Tibial artery (tissue), 4 donors: ENCODE measurements around the gene KRTAP10-7.

Source experiments
- DNase-seq, 2 donors: peaks; one replicate each; pipeline ENCODE4 v3.0.0-alpha.2; 2019
- H3K27ac ChIP-seq, 2 donors: fragments of 200-600 bp; sonication (generic) in 1 of 2; 1 replicate in 1 of 2; 2 replicates in 1 of 2; pipeline ENCODE4 v1.5.1; 2018 to 2019; ENCODE audit warnings: mild to moderate bottlenecking in 1 of 2
- H3K27me3 ChIP-seq, 2 donors: fragments of 200-600 bp; sonication (generic) in 1 of 2; one replicate each; pipeline versions ENCODE4 v1.5.1 to v1.6.0; 2016 to 2019
- H3K36me3 ChIP-seq, 3 donors: fragments of 200-600 bp; sonication (generic) in 2 of 3; one replicate each; pipeline ENCODE4 v1.5.1; 2016 to 2019; ENCODE audit warnings: mild to moderate bottlenecking in 2 of 3
- H3K4me1 ChIP-seq, 4 donors: fragments of 200-600 bp; sonication (generic) in 2 of 4; 1 replicate in 3 of 4; 2 replicates in 1 of 4; pipeline ENCODE4 v1.5.1; 2016 to 2019
- H3K4me3 ChIP-seq, 2 donors: fragments of 200-600 bp; sonication (generic) in 1 of 2; 1 replicate in 1 of 2; 2 replicates in 1 of 2; pipeline ENCODE4 v1.5.1; 2018 to 2019; ENCODE audit warnings: mild to moderate bottlenecking in 2 of 2
- H3K9me3 ChIP-seq, 3 donors: fragments of 200-600 bp; sonication (generic) in 1 of 3; one replicate each; pipeline ENCODE4 v1.5.1; 2016 to 2019
- CTCF ChIP-seq, 2 experiments: fragments of 200-600 bp in 1 of 2; fragments of 450-650 bp in 1 of 2; IDR thresholded peaks; one replicate each; pipeline ENCODE4 v1.5.1; 2017 to 2019; ENCODE audit warnings: antibody characterized with exemption in 2 of 2, mild to moderate bottlenecking in 1 of 2, moderate library complexity in 1 of 2
- intact Hi-C: fragments of 100-400 bp; cut with DNase I; formaldehyde crosslinking; loops from one replicate; pipeline ENCODE4 v1.15.0; 2023; ENCODE audit warnings: low total_unique reads

KRTAP10-7 gene

GRCh38 chr21:44612029-44612486 lies 11.7 kb downstream of the KRTAP10-7 start, which contains the start of gene KRTAP10-8:
Gene KRTAP10-8, plus strand, starts transcription at chr21:44612079. Its CDS starts 22 bp downstream, at chr21:44612101.
- intact Hi-C loops = no loop called here
- H3K27me3 ChIP-seq = peaks cover 0 to 39% of the 10 kb centered on the region in 2 donors
- H3K27ac ChIP-seq = no peak within 1 kb of the TSS
- peaks cover 0 to 24% (median 21%) of the 10 kb centered on the region in 3 donors for H3K9me3 ChIP-seq
- no peak within 1 kb of the TSS for H3K4me3 ChIP-seq
- DNase-seq = no peak
- no peaks in the 10 kb centered on the region for H3K4me1 ChIP-seq
- no peak for TF ChIP-seq CTCF (IDR thresholded peaks at IDR 0.05)
- H3K36me3 ChIP-seq = no peaks in the 10 kb centered on the region

- no peak overlapping the region for H3K4me3 ChIP-seq
- intact Hi-C loops = no loop called here
- H3K27ac ChIP-seq = no peak overlapping the region
- H3K36me3 ChIP-seq = no peaks in the 10 kb centered on the region
- no peak for TF ChIP-seq CTCF (IDR thresholded peaks at IDR 0.05)
- H3K9me3 ChIP-seq = peaks cover 0 to 24% (median 21%) of the 10 kb centered on the region in 3 donors
- peaks cover 0 to 41% of the 10 kb centered on the region in 2 donors for H3K27me3 ChIP-seq
- no peak for DNase-seq
- no peaks in the 10 kb centered on the region for H3K4me1 ChIP-seq
Observed at GRCh38 chr21:44612669-44613229, 12.4 kb downstream of the KRTAP10-7 start.

- DNase-seq = no peak
- H3K9me3 ChIP-seq = peaks cover 0 to 24% (median 21%) of the 10 kb centered on the region in 3 donors
- no peak overlapping the region for H3K27ac ChIP-seq
- no peak overlapping the region for H3K4me3 ChIP-seq
- H3K27me3 ChIP-seq = peaks cover 0 to 41% of the 10 kb centered on the region in 2 donors
- no peaks in the 10 kb centered on the region for H3K4me1 ChIP-seq
- no peaks in the 10 kb centered on the region for H3K36me3 ChIP-seq
- intact Hi-C loops = no loop called here
- no peak for TF ChIP-seq CTCF (IDR thresholded peaks at IDR 0.05)
Observed at GRCh38 chr21:44613386-44614155, 13.2 kb downstream of the KRTAP10-7 start.

- Histone ChIP-seq H3K4me1 (no peaks in the 10 kb centered on the region), H3K36me3 (no peaks in the 10 kb centered on the region), H3K9me3 (peaks cover 0 to 23% (median 18%) of the 10 kb centered on the region in 3 donors), H3K27ac (no peak overlapping the region), H3K4me3 (no peak overlapping the region), H3K27me3 (peaks cover 0 to 41% of the 10 kb centered on the region in 2 donors)
- no peak for TF ChIP-seq CTCF (IDR thresholded peaks at IDR 0.05)
- intact Hi-C loops = no loop called here
- DNase-seq = no peak
Observed at GRCh38 chr21:44614161-44614631, 13.8 kb downstream of the KRTAP10-7 start.

GRCh38 chr21:44614961-44615391 lies 14.6 kb downstream of the KRTAP10-7 start:
- no peak for TF ChIP-seq CTCF (IDR thresholded peaks at IDR 0.05)
- no peaks in the 10 kb centered on the region for H3K4me1 ChIP-seq
- peaks cover 0 to 41% of the 10 kb centered on the region in 2 donors for H3K27me3 ChIP-seq
- H3K9me3 ChIP-seq = peaks cover 0 to 20% (median 13%) of the 10 kb centered on the region in 3 donors
- H3K4me3 ChIP-seq = no peak overlapping the region
- H3K27ac ChIP-seq = no peak overlapping the region
- DNase-seq = no peak
- intact Hi-C loops = no loop called here
- no peaks in the 10 kb centered on the region for H3K36me3 ChIP-seq
